ENCODE data around the gene PDSS2. TPM values are rescaled to one million over a fixed set of nuclear protein-coding genes. Genes with fewer than 3 reads are reported as not detected.

Gene PDSS2
- polyA plus RNA-seq, 1 of the 3 experiments (the other 2 are of a cell fraction) = 5.6 TPM

GRCh38 chr6:107202876-107203468, 256.4 kb downstream of the PDSS2 start:
- no peak overlapping the region for H3K9ac ChIP-seq
- ChIA-PET POLR2A (no interaction called here), CTCF (no interaction called here)
- no peak overlapping the region for H3K4me2 ChIP-seq
- DNase-seq = no peak
- H3K27ac ChIP-seq (ENCODE audit: low read depth in 2 of 2, low read length in 1 of 2) = no peak overlapping the region
- no peaks in the 10 kb centered on the region for H3K4me1 ChIP-seq (ENCODE audit: control insufficient read depth in 1 of 2, insufficient read depth in 2 of 2, low read depth in 1 of 2, low read length in 1 of 2)
- H3F3A ChIP-seq (replicated peaks; ENCODE audit: insufficient read depth) = no peaks in the 10 kb centered on the region
- H3K9me2 ChIP-seq = no peaks in the 10 kb centered on the region
- no peaks in the 10 kb centered on the region for H4K20me1 ChIP-seq (ENCODE audit: insufficient read depth)
- TF ChIP-seq TEAD4 (IDR thresholded peaks at IDR 0.05; ENCODE audit: borderline replicate concordance, insufficient read depth) = no peak
- TF ChIP-seq, protein P1, sequence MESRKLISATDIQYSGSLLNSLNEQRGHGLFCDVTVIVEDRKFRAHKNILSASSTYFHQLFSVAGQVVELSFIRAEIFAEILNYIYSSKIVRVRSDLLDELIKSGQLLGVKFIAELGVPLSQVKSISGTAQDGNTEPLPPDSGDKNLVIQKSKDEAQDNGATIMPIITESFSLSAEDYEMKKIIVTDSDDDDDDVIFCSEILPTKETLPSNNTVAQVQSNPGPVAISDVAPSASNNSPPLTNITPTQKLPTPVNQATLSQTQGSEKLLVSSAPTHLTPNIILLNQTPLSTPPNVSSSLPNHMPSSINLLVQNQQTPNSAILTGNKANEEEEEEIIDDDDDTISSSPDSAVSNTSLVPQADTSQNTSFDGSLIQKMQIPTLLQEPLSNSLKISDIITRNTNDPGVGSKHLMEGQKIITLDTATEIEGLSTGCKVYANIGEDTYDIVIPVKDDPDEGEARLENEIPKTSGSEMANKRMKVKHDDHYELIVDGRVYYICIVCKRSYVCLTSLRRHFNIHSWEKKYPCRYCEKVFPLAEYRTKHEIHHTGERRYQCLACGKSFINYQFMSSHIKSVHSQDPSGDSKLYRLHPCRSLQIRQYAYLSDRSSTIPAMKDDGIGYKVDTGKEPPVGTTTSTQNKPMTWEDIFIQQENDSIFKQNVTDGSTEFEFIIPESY (IDR thresholded peaks at IDR 0.05; ENCODE audit: borderline replicate concordance, low read depth) = no peak
- no peak for TF ChIP-seq CHD2 (IDR thresholded peaks at IDR 0.05; ENCODE audit: low read length, partially characterized antibody)
- TF ChIP-seq, protein P2, sequence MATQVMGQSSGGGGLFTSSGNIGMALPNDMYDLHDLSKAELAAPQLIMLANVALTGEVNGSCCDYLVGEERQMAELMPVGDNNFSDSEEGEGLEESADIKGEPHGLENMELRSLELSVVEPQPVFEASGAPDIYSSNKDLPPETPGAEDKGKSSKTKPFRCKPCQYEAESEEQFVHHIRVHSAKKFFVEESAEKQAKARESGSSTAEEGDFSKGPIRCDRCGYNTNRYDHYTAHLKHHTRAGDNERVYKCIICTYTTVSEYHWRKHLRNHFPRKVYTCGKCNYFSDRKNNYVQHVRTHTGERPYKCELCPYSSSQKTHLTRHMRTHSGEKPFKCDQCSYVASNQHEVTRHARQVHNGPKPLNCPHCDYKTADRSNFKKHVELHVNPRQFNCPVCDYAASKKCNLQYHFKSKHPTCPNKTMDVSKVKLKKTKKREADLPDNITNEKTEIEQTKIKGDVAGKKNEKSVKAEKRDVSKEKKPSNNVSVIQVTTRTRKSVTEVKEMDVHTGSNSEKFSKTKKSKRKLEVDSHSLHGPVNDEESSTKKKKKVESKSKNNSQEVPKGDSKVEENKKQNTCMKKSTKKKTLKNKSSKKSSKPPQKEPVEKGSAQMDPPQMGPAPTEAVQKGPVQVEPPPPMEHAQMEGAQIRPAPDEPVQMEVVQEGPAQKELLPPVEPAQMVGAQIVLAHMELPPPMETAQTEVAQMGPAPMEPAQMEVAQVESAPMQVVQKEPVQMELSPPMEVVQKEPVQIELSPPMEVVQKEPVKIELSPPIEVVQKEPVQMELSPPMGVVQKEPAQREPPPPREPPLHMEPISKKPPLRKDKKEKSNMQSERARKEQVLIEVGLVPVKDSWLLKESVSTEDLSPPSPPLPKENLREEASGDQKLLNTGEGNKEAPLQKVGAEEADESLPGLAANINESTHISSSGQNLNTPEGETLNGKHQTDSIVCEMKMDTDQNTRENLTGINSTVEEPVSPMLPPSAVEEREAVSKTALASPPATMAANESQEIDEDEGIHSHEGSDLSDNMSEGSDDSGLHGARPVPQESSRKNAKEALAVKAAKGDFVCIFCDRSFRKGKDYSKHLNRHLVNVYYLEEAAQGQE (IDR thresholded peaks at IDR 0.05; ENCODE audit: low read depth, low read length) = no peak
- no peak for TF ChIP-seq TAF1 (IDR thresholded peaks at IDR 0.05; ENCODE audit: borderline replicate concordance, low read depth, low read length)
- no peak overlapping the region for H2AFZ ChIP-seq (ENCODE audit: low read depth)
- H3K79me2 ChIP-seq (ENCODE audit: insufficient read depth) = no peaks in the 10 kb centered on the region
- H3K9me3 ChIP-seq = no peaks in the 10 kb centered on the region
- H3K36me3 ChIP-seq (replicated peaks in 1 of 2; ENCODE audit: control insufficient read depth in 1 of 2, insufficient read depth in 2 of 2, low read length in 1 of 2) = no peaks in the 10 kb centered on the region
- WGBS (ENCODE audit: low lambda C conversion rate) = 84% methylated on average over 4 of the region's 4 CpGs
- H3K4me3 ChIP-seq (ENCODE audit: low read depth in 2 of 2, low read length in 1 of 2) = no peak overlapping the region
- no peaks in the 10 kb centered on the region for H3K27me3 ChIP-seq (ENCODE audit: insufficient read depth)

GRCh38 chr6:107198631-107199416, 260.5 kb downstream of the PDSS2 start:
- Histone ChIP-seq H3K9ac (no peak overlapping the region), H2AFZ (ENCODE audit: low read depth) (no peak overlapping the region), H3K36me3 (replicated peaks in 1 of 2; ENCODE audit: control insufficient read depth in 1 of 2, insufficient read depth in 2 of 2, low read length in 1 of 2) (no peaks in the 10 kb centered on the region), H3K79me2 (ENCODE audit: insufficient read depth) (no peaks in the 10 kb centered on the region), H3K4me3 (ENCODE audit: low read depth in 2 of 2, low read length in 1 of 2) (no peak overlapping the region), H3K4me2 (no peak overlapping the region), H4K20me1 (ENCODE audit: insufficient read depth) (no peaks in the 10 kb centered on the region), H3F3A (replicated peaks; ENCODE audit: insufficient read depth) (no peaks in the 10 kb centered on the region), H3K9me2 (no peaks in the 10 kb centered on the region), H3K4me1 (ENCODE audit: control insufficient read depth in 1 of 2, insufficient read depth in 2 of 2, low read depth in 1 of 2, low read length in 1 of 2) (no peaks in the 10 kb centered on the region), H3K27ac (ENCODE audit: low read depth in 2 of 2, low read length in 1 of 2) (no peak overlapping the region), H3K9me3 (no peaks in the 10 kb centered on the region), H3K27me3 (ENCODE audit: insufficient read depth) (no peaks in the 10 kb centered on the region)
- 98% methylated on average over 7 of the region's 7 CpGs for WGBS (ENCODE audit: low lambda C conversion rate)
- ChIA-PET POLR2A (no interaction called here), CTCF (interaction anchor here (1.1 kb wide), 1 partner anchor 18 kb away, joined by 3 read pairs; no protein-coding TSS in a partner anchor)
- DNase-seq = no peak
- TF ChIP-seq FOSL2 (IDR thresholded peaks at IDR 0.05; ENCODE audit: borderline replicate concordance, low read depth) (no peak), ELF1 (IDR thresholded peaks at IDR 0.05) (no peak), POLR2AphosphoS5 (IDR thresholded peaks at IDR 0.05; ENCODE audit: low read depth, low read length) (no peak), GATA2 (CRISPR knock-in tag; IDR thresholded peaks at IDR 0.05) (no peak), YY1 (IDR thresholded peaks at IDR 0.05; ENCODE audit: low read depth) (no peak), RAD21 (IDR thresholded peaks at IDR 0.05; ENCODE audit: low read length) (no peak), NRF1 (IDR thresholded peaks at IDR 0.05; ENCODE audit: low read depth, low read length) (no peak), GABPA (IDR thresholded peaks at IDR 0.05; ENCODE audit: low read depth) (no peak), NFIC (IDR thresholded peaks at IDR 0.05; ENCODE audit: borderline replicate concordance) (no peak), TCF12 (IDR thresholded peaks at IDR 0.05) (no peak), MEF2A (IDR thresholded peaks at IDR 0.05; ENCODE audit: borderline replicate concordance, low read depth) (no peak), RCOR1 (IDR thresholded peaks at IDR 0.05; ENCODE audit: low read length) (no peak), SIN3A (IDR thresholded peaks at IDR 0.05; ENCODE audit: borderline replicate concordance, low read depth, low read length) (no peak), CHD2 (IDR thresholded peaks at IDR 0.05; ENCODE audit: low read length, partially characterized antibody) (no peak)
- TF ChIP-seq, protein P3, sequence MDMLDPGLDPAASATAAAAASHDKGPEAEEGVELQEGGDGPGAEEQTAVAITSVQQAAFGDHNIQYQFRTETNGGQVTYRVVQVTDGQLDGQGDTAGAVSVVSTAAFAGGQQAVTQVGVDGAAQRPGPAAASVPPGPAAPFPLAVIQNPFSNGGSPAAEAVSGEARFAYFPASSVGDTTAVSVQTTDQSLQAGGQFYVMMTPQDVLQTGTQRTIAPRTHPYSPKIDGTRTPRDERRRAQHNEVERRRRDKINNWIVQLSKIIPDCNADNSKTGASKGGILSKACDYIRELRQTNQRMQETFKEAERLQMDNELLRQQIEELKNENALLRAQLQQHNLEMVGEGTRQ (IDR thresholded peaks at IDR 0.05; ENCODE audit: borderline replicate concordance, low read depth, low read length) = no peak
- TF ChIP-seq, protein P4, sequence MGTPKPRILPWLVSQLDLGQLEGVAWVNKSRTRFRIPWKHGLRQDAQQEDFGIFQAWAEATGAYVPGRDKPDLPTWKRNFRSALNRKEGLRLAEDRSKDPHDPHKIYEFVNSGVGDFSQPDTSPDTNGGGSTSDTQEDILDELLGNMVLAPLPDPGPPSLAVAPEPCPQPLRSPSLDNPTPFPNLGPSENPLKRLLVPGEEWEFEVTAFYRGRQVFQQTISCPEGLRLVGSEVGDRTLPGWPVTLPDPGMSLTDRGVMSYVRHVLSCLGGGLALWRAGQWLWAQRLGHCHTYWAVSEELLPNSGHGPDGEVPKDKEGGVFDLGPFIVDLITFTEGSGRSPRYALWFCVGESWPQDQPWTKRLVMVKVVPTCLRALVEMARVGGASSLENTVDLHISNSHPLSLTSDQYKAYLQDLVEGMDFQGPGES (IDR thresholded peaks at IDR 0.05; ENCODE audit: low read depth, low read length) = no peak
